Dendritic cell treated with granulocyte-macrophage colony-stimulating factor and Interleukin-4, amounts not matched to agents 40 ng/mL and 50 ng/mL, for 4 days (primary cell): Measurements from ENCODE around the gene FAM83F.
"Not testable (repeated sequence)": the region's sequence is repeated elsewhere in the genome, so short reads cannot be mapped to it uniquely, and the experiment has no call there.

Experiments used
- H3K27ac Mint-ChIP-seq: one replicate; pipeline ENCODE4 v1.8.0; 2022; ENCODE audit warnings: mild to moderate bottlenecking, mixed read lengths
- H3K27me3 Mint-ChIP-seq: one replicate; pipeline ENCODE4 v1.8.0; 2022; ENCODE audit warnings: mild to moderate bottlenecking, mixed read lengths
- H3K36me3 Mint-ChIP-seq: one replicate; pipeline ENCODE4 v1.8.0; 2022; ENCODE audit warnings: low read depth, mixed read lengths
- H3K4me1 Mint-ChIP-seq: one replicate; pipeline ENCODE4 v1.8.0; 2022; ENCODE audit warnings: low read depth, mixed read lengths
- H3K4me3 Mint-ChIP-seq: one replicate; pipeline ENCODE4 v1.8.0; 2022; ENCODE audit warnings: mild to moderate bottlenecking, moderate library complexity, mixed read lengths
- H3K9me3 Mint-ChIP-seq: one replicate; pipeline ENCODE4 v1.8.0; 2022; ENCODE audit warnings: mixed read lengths
- intact Hi-C: fragments of 100-400 bp; cut with micrococcal nuclease; formaldehyde crosslinking; loops from one replicate; pipeline ENCODE4 v1.15.0; 2022

FAM83F gene

DNA sequence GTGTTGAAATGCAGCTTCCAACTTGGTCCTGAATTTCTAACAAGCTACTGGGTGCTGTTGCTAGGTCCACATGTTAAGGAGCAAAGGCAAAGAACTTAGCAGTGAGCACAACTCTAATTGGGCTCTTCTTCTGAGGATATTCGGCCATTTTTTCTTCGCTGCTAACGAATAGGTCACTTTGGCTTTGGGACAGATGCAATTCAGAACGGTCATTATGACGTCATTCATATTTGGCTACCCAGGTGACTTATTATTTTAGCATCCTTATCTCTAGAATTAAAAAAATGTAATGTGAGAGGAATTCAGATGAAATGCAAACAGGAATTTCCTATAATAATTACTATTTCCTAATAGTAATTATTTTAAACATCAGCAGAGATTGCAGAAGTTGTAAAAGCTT is 20.7 kb upstream of the FAM83F start:
- H3K27ac Mint-ChIP-seq, result no peak overlapping the region
- H3K4me1 Mint-ChIP-seq, result no peaks in the 10 kb centered on the region
- H3K9me3 Mint-ChIP-seq, result no peaks in the 10 kb centered on the region
- intact Hi-C loops, result no loop called here
- peaks cover 93% of the 10 kb centered on the region for H3K27me3 Mint-ChIP-seq
- no peaks in the 10 kb centered on the region for H3K36me3 Mint-ChIP-seq
- H3K4me3 Mint-ChIP-seq, result no peak overlapping the region

DNA sequence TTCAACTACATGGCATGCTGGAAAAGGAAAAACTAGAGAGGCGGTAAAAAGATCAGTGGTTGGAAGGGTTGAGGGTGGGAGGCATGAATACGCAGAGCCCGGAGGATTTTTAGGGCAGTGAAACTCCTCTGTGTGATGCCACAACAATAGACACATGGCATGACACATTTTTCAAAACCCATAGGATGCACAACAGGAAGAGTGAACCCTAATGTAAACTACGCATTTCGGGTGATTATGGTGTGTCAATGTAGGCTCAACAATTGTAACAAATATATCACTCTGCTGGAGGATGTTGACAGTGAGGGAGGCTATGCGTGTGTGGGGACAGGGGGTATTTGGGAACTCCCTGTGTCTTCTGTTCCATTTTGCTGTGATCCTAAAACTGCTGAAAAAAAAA is 15.7 kb upstream of the FAM83F start:
- Mint-ChIP-seq H3K27me3 (peaks cover 79% of the 10 kb centered on the region), H3K36me3 (no peaks in the 10 kb centered on the region), H3K4me1 (no peaks in the 10 kb centered on the region), H3K9me3 (no peaks in the 10 kb centered on the region), H3K27ac (no peak overlapping the region), H3K4me3 (no peak overlapping the region)
- intact Hi-C loops, result no loop called here

DNA sequence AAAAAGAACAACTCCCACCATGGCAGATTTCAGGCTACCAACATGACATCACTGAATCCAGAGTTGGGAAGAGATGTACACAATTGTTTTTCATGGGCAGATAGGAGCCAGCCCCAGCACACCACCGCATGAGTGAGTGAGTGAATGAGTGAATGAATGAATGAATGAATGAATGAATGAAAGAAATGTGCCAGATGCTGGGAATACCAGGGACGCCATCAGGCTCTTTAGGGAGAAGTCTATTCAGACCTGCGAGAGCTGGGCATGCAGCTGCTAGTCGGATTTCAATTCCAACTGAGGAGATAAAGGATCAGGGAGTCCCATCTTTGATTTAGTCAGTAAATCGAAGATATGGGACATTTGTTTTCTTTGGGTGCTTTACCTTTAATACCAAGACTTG is 15.3 kb upstream of the FAM83F start:
- no peaks in the 10 kb centered on the region for H3K9me3 Mint-ChIP-seq
- H3K36me3 Mint-ChIP-seq, result no peaks in the 10 kb centered on the region
- intact Hi-C loops, result no loop called here
- no peak overlapping the region for H3K4me3 Mint-ChIP-seq
- H3K27ac Mint-ChIP-seq, result no peak overlapping the region
- H3K4me1 Mint-ChIP-seq, result no peaks in the 10 kb centered on the region
- peaks cover 78% of the 10 kb centered on the region for H3K27me3 Mint-ChIP-seq

DNA sequence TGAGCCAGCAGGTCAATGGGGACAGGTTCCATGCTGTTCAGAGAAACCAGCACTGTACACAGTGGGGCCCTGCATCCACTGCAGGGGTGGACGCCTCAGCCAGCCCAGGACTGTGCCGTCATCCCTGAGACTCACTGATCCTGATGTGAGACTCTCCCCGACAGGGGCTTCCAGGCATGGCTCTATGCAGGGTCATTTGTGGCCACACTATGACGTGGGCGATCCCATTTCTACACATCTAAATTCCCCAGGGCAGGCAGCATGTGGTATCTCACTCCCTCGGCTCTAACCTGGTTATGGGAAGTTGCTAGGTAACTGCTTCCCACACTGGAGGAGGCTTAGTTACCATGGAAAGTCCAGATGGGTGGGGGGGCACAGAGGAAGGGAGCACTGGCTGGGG is 14.2 kb upstream of the FAM83F start:
- intact Hi-C loops, result no loop called here
- Mint-ChIP-seq H3K36me3 (no peaks in the 10 kb centered on the region), H3K27ac (no peak overlapping the region), H3K9me3 (no peaks in the 10 kb centered on the region), H3K4me3 (no peak overlapping the region), H3K27me3 (peaks cover 77% of the 10 kb centered on the region), H3K4me1 (no peaks in the 10 kb centered on the region)

DNA sequence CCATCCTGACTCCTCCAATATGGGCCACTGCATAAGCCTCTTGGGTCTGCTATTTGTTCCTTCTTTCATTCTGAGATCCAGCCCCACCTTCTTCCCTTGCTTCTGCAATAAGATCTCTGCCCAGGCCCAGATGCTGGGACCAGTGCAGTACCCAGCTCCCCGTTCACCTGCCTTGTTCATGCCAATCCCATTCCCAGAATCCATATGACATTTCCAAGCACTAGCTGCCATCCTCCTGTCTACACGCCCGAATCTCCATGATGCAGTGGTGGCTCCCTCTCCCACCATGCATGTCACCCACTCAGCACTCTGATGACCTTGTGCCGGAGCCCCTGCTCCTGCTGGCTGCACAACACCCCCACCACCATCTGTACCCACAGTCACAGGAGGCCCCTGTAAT is 11.4 kb upstream of the FAM83F start:
- Mint-ChIP-seq H3K36me3 (no peaks in the 10 kb centered on the region), H3K27ac (no peak overlapping the region), H3K4me3 (no peak overlapping the region), H3K4me1 (no peaks in the 10 kb centered on the region), H3K27me3 (peaks cover 71% of the 10 kb centered on the region), H3K9me3 (no peaks in the 10 kb centered on the region)
- intact Hi-C loops, result no loop called here

DNA sequence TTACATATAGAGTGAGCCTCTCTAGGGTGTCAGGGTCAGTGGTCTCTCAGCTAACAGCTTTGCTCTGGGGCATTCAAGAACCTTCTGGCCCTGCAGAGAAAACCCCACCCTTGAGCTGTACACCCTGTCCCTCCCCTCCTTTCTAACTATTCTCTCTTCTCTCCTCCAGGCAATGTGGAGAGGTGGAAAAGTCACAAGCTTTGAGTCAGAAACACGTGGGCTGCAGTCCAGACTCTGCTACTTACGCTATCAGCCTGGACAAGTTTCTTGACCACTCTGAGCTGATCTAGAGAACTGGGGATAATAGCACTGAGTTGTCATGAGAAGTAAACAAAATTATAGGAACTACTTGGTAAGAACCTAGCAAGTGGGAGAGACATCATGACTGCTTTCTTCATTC is 10.7 kb upstream of the FAM83F start:
- no peak overlapping the region for H3K4me3 Mint-ChIP-seq
- intact Hi-C loops, result no loop called here
- no peaks in the 10 kb centered on the region for H3K4me1 Mint-ChIP-seq
- no peaks in the 10 kb centered on the region for H3K9me3 Mint-ChIP-seq
- H3K27ac Mint-ChIP-seq, result no peak overlapping the region
- H3K36me3 Mint-ChIP-seq, result no peaks in the 10 kb centered on the region
- peaks cover 73% of the 10 kb centered on the region for H3K27me3 Mint-ChIP-seq

DNA sequence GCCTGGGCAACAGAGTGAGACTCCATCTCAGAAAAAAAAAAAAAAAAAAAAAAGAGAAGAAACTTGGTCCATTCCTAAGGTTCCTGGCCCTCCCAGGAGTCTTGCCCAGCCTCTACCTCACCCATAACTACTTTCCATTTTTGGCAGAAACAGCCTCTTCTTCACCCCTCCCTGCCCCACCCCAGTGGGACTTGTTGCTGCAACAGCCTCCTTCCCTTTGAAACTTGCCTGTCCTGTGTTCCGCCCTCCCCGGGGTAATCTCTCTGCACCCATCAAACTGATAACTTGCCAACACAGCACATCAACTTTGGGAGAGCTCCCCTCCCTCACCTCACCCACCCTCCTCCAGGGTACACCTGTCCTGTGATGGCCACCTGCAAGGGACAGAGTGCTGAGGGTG is 10.0 kb upstream of the FAM83F start:
- no peaks in the 10 kb centered on the region for H3K36me3 Mint-ChIP-seq
- H3K4me3 Mint-ChIP-seq, result no peak overlapping the region
- peaks cover 73% of the 10 kb centered on the region for H3K27me3 Mint-ChIP-seq
- intact Hi-C loops, result no loop called here
- no peak overlapping the region for H3K27ac Mint-ChIP-seq
- no peaks in the 10 kb centered on the region for H3K4me1 Mint-ChIP-seq
- no peaks in the 10 kb centered on the region for H3K9me3 Mint-ChIP-seq

DNA sequence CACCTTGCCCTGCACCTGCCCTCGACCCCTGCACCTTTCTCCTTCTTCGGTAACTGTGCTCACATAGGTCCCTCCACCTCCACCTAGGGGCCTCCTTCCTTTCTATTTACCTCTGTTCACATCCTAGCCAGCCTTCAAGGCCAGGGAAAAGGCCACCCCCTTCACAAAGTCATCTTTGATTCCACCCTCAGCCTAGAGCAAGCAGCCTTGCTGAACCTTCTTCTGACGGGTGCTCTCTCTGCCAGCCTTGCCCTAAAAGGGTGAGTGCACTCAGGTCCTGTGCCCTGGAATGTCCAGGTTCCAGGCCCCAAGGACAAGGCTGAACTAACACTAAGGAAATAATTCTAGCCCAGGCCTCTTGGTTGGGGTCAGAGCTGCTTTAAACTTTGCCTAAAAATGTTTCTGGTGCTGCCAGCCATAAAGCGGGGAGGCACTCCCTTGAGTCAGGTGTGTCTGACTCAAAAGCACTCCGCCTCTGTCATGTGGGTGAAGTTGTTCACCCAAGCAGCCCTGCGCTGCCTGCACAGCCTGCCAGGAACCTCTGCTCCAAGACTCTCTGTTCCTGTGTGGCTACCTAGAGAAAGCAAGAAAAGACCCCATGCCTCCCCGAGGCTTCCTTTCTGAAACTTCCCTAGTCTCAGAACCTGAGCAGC is 9.2 kb upstream of the FAM83F start:
- peaks cover 70% of the 10 kb centered on the region for H3K27me3 Mint-ChIP-seq
- no peaks in the 10 kb centered on the region for H3K9me3 Mint-ChIP-seq

DNA sequence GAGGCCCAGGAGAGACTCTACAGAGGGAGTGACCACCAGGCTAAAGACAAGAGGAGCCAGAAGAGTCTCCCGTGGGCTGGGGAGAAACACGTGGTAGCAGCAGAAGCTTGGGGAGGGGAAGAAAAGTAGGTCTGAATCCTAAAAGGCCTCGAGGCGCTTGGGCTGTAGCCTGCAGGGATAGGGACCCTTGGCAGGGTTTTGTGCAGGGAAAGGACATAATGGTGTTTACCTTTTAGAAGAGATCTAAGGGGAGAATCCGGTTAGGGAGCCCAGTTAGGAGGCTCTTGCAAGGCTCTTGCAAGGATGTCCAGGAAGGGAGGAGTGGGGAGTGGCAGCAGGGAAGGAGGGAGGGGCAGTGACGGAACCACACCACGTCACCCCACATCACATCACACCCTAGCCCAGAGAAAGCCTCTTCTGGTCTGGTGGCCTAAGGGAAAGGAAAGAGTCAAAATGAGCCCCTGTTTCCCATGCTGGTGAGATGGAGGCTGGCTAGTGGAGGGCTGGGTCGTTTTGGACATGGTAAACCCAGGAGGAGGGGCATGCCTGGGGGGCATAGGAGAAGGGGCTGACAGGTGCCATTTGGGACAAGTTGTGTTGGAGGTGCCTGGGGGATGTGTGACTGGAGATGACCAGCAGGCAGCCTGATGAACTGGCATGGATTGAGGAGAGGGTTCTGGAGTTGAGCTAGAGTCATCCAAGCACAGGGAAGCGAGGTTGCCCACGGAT is 6.2 kb upstream of the FAM83F start:
- intact Hi-C loops, result no loop called here
- Mint-ChIP-seq H3K27me3 (peaks cover 78% of the 10 kb centered on the region), H3K4me3 (no peak overlapping the region), H3K9me3 (no peaks in the 10 kb centered on the region), H3K4me1 (no peaks in the 10 kb centered on the region), H3K36me3 (no peaks in the 10 kb centered on the region), H3K27ac (no peak overlapping the region)

More for the DNA sequence above, 9.2 kb upstream of the FAM83F start:
- H3K27ac Mint-ChIP-seq, result no peak overlapping the region
- no peaks in the 10 kb centered on the region for H3K4me1 Mint-ChIP-seq
- intact Hi-C loops, result no loop called here
- no peaks in the 10 kb centered on the region for H3K36me3 Mint-ChIP-seq
- no peak overlapping the region for H3K4me3 Mint-ChIP-seq

DNA sequence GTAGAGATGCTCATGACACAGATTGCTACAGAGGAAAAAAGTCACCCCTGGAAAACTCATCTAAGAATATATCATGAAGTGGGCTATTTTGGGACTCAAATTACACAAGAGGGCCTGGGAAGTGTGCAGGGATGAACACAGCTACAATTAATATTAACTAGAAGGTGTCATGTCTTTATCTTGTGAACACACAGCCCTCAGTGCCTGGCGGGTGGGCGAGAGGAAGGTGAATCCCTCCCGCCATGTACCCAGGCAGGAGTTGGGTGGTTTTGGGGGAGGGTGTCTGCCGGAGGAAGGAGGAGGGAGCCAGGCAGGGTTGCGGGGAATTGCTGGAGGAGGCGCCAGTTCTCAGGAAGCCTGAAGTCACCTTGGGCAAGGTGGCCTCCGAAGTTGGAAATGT is 5.1 kb upstream of the FAM83F start:
- H3K36me3 Mint-ChIP-seq, result no peaks in the 10 kb centered on the region
- no peaks in the 10 kb centered on the region for H3K4me1 Mint-ChIP-seq
- intact Hi-C loops, result no loop called here
- H3K9me3 Mint-ChIP-seq, result no peaks in the 10 kb centered on the region
- H3K27me3 Mint-ChIP-seq, result peaks cover 80% of the 10 kb centered on the region
- no peak overlapping the region for H3K27ac Mint-ChIP-seq
- no peak overlapping the region for H3K4me3 Mint-ChIP-seq

DNA sequence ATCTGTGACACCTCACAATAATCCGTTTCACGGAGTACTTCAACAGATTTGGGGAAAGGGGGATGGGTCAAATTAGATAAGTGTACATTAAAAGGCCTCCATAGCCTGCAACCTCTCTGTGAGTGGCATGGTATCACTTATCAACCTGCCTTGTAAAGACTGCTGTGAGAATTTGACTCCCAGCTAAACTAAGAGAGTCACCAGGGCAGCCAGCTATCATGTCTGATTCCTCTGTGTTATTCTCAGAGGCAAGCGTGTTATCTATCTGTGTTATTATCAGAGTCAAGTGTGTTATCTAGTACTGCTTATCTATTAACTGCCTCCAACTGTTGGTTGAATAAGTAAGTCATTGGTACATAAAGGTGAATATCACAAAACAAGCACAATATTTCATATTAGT is 4.1 kb upstream of the FAM83F start:
- H3K27me3 Mint-ChIP-seq, result peaks cover 78% of the 10 kb centered on the region
- H3K4me3 Mint-ChIP-seq, result no peak overlapping the region
- H3K27ac Mint-ChIP-seq, result no peak overlapping the region
- no peaks in the 10 kb centered on the region for H3K36me3 Mint-ChIP-seq
- H3K4me1 Mint-ChIP-seq, result no peaks in the 10 kb centered on the region
- intact Hi-C loops, result no loop called here
- H3K9me3 Mint-ChIP-seq, result no peaks in the 10 kb centered on the region

DNA sequence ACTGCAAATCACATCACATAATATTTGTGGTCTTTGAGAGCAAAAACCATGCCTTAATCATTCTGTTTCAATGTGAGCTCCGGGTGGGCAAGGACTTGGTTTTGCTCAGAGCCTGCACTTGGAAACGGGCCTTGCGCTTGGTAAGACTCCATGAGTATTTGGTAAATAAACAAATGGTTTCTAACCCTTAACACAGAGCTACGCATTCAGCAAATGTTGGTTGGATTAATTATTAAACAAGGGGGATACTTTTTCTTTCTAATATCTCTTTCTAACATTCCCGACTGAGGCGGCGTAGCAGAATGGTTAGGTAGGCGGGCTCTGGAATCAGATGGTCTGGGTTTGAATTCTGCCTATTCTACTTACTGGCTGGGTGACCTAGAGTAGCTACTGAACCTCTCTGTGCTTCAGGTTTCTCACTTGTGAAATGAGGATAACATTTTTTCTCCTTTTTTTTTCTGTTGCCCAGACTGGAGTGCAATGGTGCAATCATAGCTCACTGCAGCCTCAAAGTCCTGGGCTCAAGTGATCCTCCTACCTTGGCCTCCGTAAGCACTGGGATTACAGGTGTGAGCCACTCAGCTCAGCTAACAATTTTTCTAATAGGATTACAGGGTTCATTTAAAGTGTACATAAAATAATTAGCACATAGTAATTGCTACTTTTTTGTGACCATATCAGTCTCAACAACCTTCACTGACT is 3.4 kb upstream of the FAM83F start:
- Mint-ChIP-seq H3K27ac (no peak overlapping the region), H3K36me3 (no peaks in the 10 kb centered on the region), H3K9me3 (no peaks in the 10 kb centered on the region), H3K4me3 (no peak overlapping the region), H3K4me1 (no peaks in the 10 kb centered on the region), H3K27me3 (peaks cover 78% of the 10 kb centered on the region)
- intact Hi-C loops, result no loop called here

DNA sequence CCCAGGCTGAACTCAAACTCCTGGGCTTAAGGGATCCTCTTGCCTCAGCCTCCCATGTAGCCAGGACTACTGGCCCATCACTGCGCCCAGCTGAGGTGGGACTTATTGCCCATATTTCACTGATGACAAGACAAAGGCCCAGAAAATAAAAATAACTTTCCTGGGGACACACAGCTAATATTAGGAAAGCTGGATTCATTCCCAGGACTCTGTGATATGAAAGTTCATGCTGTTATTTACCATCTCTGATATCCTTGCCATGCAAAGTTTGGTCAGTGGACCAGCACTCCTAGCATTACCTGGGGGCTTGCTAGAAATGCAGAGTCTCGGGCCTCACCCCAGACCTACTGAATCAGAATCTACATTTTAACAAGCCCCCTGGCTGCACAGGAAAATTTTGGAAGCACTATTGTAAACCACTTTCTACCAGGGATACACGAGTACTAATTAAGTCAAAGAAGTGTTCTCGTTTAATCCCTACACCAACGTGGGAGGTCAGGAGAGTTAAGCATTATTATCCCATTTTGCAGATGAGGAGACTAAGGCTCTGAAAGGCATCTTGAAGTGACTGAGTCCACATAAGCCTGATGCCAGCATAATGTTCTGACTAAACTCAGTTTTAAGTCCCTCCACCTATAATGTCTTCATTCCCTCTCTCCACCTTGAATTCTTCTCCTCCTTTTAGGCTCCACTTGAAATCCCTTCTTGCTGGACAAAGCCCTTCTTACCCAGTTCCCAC is 2.5 kb upstream of the FAM83F start:
- Mint-ChIP-seq H3K27me3 (peaks cover 82% of the 10 kb centered on the region), H3K4me3 (no peak overlapping the region), H3K9me3 (no peaks in the 10 kb centered on the region), H3K4me1 (no peaks in the 10 kb centered on the region), H3K36me3 (no peaks in the 10 kb centered on the region), H3K27ac (no peak overlapping the region)
- intact Hi-C loops, result no loop called here

DNA sequence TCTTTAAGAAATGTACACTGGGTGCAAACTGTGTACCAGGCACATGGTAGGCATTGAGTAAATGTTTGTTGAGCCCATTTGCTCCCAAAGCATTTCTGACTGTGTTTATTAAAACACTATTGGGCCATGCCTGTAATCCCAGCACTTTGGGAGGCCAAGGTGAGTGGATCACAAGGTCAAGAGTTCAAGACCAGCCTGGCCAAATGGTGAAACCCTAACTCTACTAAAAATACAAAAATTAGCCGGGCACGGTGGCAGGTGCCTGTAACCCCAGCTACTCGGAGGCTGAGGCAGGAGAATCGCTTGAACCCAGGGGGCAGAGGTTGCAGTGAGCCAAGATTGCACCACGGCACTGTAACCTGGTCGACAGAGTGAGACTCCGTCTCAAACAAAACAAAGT is 1.9 kb upstream of the FAM83F start:
- H3K27me3 Mint-ChIP-seq, result peaks cover 84% of the 10 kb centered on the region
- H3K4me1 Mint-ChIP-seq, H3K36me3 Mint-ChIP-seq, intact Hi-C loops, H3K9me3 Mint-ChIP-seq, H3K4me3 Mint-ChIP-seq, H3K27ac Mint-ChIP-seq: not testable (repeated sequence)
